NCI-H510A (cell line): ENCODE measurements around the gene DHH.

Source experiments
- DNase-seq: peaks from one replicate; lab custom pipeline; 2025; lab: John Stamatoyannopoulos, UW

Gene DHH

GRCh38 chr12:49109641-49110463, 15.3 kb upstream of the DHH start:
- DNase-seq = no peak

DNA sequence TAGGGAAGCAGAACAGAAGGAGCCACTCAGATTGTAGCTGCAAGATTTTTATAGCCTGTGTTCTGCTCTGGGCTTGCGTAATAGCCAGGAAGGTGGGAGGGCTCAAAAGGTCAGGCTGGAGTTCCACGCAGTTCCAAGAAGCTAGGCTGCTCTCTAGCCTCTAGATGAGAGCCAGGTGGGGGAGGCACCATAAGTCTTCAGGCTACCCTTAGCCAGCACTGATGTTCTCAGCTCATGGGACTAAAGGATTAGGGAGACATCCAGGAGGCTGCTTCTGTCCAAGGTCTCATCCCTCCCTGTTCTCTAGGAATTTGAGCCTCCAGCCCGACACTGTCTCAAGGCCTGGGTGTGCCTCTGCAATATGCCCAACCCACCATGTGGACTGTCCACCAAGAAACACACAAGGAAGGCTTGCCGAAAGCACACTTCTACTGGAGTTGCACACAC, 14.4 kb upstream of the DHH start:
- DNase-seq = no peak

- no peak for DNase-seq
Observed at GRCh38 chr12:49105504-49106084, 11.0 kb upstream of the DHH start.

GRCh38 chr12:49104822-49105221, 10.2 kb upstream of the DHH start:
- no peak for DNase-seq

DNA sequence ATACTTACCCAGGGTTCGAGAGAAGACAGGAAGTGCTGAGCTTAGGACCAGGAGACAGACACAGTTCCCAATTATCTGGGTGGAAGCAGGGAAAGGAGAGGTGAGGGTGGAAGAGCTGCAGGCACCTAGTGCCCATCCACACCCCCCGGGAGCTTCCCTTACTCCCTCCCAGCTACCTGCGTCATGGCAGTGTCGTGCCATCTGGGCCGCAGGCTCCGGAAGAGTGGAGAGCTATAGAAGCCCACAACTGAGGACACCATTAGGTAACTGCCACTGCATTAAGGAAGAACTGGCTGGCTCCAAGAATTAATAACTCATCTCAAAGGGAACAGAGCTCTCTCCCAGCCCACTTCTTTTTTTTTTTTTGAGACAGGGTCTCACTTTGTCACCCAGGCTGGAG, 5.8 kb upstream of the DHH start:
- DNase-seq = no peak

GRCh38 chr12:49098703-49099102, 4.1 kb upstream of the DHH start:
- DNase-seq = no peak

GRCh38 chr12:49098035-49098451, 3.4 kb upstream of the DHH start:
- no peak for DNase-seq

DNA sequence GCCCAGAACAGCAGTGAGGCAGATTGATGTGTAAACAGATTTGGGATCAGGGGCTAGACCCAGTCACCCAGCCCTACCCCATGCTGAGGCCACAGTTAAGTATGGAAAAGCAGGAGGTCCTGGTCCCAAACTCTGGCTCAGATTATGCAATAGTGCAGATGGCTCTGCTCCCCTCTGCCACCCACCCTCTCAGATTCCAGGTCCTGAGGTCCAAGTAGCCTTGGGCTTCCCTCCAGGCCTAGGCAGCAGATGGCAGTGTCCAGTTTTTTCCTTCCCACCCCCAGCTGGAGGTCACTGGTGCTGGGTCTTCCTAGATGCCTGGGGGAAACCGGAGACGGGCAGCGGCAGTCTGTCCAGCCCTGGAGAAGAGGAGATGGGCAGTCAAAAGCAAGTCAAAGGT, 2.8 kb upstream of the DHH start:
- no peak for DNase-seq

- DNase-seq = no peak
Observed at GRCh38 chr12:49094975-49095365, 369 bp upstream of the DHH start.

DNA sequence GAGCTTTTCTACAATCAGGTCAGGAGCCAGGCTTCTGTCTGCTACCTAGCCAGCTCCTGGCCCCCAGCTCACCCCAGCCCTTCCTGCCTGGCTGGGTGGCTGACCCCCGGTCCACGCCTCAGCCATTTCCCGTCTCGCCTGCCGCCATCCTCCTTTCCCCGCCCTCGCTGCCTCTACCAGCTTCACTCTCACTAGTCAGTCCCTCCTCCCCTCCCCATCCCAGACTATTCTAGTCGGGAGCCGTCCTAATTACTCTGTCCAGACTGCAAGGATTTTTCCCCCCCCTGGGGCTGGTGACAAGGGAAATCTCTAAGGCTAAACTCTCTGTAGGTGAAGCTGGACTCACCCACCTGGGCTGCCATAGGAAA, 825 bp downstream of the DHH start:
- DNase-seq = no peak

DNA sequence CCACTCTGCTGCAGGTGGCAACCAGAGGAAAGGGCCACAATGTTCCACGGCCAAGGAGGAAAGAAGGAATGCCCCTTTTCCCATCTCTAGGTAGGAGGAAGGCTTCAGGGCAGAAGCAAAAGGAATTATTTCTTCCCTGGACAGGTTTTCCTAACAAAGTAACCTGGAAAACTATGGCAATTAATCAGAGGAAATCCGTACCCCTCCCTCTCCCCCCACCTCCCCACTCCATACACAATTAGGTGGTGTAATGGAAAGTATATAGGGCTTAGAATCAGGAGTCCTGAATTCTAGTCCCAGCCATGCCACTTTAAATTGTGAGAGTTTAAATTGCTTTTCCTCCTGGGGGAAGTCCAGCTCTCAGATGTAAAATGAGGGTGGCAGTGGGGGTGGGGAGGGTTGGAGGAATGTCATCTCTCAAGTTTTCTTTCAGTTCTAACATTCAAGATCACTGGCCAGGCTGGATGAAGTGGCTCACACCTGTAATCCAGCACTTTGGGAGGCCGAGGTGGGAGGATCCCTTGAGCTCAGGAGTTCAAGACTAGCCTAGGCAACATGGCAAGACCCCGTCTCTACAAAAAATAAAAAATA, 1.7 kb downstream of the DHH start:
- DNase-seq = no peak

DNA sequence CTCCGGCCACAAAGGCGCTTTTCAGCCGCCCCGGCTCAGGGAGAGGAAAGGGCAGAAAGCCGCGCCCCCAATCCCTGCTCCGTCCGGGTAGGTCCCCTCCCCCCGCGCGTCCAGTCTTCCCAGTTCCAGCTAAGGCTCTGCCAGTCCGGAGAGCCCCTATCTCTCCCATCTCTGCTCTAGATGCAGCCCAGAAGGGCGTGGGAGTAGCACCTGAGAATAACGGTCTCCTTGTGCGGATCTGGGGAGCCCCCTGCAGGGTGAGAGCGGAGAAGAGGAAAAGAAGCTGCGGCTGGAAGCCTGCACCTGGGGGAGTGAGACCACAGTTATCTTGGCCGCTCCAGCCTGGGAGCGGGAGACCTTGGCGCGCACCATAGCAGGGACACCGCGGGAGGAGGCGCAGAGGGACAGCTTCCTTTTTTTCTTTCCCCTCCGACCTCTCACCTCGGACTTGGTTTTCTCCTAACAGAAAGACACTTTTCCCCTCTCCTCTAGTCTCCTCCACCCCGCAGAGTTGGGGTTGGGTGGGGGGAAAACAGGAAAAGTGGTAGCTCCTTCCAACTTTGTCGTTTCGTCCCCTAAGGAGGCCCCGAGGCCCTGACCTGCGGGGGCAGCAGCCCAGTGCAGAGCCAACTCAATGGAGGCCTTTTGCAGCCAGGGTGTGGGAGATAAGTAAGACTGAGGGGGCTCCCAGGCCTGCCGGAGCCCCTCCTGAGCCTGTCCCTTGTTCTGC, 2.4 kb downstream of the DHH start:
- DNase-seq = no peak

GRCh38 chr12:49091836-49092085, 2.8 kb downstream of the DHH start:
- DNase-seq = no peak

DNA sequence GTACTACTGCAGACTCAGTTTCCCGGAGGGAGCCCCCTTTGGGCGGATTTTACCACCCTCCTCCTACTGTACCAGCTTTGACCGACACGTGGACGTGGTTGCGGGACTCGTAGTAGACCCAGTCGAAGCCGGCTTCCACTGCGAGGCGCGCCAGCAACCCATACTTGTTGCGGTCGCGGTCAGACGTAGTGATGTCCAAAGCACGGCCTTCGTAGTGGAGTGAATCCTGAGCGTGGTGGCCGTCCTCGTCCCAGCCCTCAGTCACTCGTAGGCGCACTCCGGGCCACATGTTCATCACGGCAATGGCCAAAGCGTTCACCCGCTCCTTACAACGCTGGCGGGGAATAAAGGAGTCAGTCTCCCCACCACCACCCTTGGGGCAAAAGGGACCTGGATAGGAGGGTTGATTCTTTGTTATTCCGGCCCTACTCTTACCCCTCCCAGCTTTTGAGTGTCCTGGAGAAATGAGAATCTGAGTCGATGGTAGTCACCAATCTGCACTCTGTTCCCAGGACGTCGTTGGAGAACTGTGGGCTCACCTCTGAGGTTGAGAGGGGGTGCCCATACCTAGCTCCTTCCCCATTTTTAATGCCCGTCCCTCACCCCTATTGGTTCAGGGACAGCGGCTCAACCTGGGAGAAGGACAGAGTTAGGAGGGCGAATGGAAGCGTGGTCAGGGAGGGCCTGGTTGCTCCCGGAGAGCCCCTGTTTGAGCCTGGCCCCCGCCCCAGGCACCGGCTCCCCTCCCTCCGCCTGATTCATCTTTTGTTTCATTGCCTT, 3.4 kb downstream of the DHH start:
- DNase-seq = no peak

- DNase-seq = no peak
Observed at GRCh38 chr12:49089821-49090773, 4.5 kb downstream of the DHH start.

DNA sequence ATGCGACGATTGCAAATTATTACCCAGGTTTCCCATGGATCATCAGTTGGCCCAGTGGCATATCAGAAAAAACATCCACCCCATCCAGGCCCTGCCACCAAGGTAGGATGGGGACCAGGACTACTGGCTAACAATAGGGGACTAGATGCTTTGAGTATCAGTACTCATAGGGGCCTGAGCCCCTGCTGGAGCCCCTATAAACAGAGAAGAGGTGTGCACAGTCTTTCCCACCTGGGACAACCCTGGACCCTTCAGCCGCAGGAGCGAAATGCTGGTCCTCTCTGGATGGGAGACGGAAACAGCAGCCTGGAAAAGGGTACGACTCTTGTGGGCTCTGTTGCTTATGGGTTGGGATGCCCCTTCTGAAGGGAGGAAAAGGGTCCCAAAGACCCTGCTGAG, 5.7 kb downstream of the DHH start:
- DNase-seq = no peak

DNA sequence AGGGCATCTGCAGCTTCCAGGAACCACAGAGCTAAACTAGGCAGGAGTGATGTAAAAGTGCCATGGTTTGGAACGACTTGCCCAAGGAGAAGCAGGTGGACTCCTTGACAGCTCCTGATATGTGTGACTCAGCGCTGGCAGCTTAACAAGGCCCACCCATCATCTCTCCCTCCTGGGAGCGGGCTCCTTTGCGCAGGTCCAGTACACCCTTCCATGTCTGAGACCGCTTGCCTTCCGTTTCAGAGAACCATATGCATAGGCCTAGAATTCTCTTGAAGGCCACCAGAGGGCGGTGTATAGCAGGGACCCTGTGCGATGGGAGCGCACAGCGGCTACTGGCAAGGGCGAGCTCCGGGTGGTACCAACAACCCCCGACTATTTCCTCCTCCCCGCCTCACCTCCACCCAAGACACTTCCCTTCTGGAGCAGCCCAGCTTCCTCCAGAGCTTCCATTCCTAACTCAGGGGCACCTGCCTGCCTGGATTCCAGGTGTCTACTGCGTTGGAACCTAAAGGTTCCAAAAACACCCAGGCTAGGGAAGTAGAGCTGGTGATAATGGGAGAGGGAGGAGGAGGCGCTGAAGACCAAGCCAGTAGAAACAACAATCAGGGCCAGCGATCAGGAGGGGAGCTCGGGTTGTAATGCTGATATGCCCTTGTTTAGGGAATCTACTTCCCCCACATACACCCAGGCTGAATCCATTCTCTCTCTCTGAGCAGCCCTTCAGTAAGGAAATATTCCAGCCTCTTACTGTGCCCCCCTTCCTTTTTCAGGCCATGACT, 6.3 kb downstream of the DHH start:
- DNase-seq = peak; percentile 31

DNA sequence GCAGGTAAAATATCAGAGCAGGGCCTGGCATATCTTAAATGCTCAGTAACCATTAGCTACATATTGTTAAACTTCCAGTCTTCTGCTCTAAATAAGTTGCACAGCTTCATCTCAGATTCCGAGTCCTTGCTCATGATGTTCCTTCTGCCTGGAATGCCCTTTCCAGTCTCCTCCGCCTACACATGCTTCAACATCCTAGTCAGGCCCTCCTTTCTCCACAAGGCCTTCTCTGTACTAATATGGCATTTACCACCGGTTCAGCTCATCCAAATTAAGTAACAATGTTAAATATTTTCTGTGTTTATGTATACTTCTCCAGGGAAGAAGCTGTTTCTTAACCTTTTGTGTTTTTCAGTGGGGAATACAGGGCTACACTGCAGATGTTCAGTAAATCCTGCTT, 8.5 kb downstream of the DHH start:
- no peak for DNase-seq

GRCh38 chr12:49084438-49084837, 10.2 kb downstream of the DHH start:
- no peak for DNase-seq

DNA sequence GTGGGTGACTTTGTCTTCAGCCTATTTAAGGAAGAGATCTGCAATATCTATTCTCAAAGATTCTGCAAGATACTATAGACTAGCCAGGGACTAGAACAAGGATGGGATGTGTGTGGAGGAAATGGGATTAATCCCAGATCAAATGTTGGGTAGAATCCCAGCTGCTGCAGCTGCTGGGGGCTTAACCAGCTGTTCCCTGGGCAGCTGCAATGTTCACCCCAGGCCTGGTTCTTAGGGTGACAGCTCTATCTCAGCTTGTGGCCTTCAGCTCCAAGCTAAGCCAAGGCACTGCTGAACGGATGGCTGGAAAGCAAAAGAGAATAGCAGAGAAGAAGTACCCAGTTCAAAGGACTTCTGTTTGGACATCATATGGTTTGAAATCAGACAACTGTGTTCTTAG, 14.8 kb downstream of the DHH start:
- no peak for DNase-seq
